Neural progenitor cell (in vitro differentiated cells): ENCODE measurements around the gene FERMT3.

Experiments used
- EZH2 ChIP-seq: fragments of 200-600 bp; sonication (generic); IDR thresholded peaks from 2 replicates; pipeline ENCODE4 v1.6.1; 2017; ENCODE audit warnings: antibody characterized with exemption, mild to moderate bottlenecking, moderate library complexity
- TF ChIP-seq, protein P1 (sequence below): fragments of 200-600 bp; sonication (generic); IDR thresholded peaks from 2 replicates; pipeline ENCODE4 v1.5.1; 2017; ENCODE audit warnings: antibody characterized with exemption, mild to moderate bottlenecking

DNA sequence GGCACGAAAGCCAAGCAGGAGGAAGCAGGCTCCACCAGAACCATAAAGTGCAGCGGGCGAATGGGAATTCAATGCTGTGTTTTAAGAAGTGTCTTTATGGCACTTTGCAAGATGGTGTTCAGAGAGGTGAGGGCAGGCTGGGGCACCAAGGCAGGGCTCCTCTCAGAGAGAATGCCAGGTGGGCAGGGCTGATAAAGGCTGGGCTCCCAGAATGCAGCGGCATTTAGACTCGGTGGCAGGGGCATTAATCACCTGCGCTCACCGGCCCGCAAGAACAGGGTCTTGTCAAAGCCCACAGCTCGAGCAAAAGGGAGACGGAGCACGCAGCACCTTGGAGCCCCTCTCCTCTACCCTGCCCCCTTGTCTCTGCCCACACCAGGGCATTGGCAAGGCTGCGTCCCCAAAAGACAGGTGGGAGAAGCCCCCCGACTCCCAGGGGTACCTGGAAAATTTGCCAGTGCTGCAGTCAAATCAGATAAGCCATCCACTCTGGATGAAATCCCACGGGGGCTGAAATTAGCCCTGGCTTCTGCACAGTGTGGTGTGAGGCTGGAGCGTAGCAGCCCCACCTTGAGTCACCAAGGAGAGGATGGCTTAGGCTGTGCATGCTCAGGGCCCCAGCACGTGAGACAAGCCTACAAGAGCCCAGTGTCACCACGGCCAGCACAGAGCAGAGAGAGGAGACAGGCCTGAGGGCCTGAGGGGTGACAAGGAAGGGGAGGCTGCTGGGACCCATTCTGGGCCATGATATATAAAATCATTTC lies 48.7 kb upstream of the FERMT3 start:
- TF ChIP-seq, protein P1, sequence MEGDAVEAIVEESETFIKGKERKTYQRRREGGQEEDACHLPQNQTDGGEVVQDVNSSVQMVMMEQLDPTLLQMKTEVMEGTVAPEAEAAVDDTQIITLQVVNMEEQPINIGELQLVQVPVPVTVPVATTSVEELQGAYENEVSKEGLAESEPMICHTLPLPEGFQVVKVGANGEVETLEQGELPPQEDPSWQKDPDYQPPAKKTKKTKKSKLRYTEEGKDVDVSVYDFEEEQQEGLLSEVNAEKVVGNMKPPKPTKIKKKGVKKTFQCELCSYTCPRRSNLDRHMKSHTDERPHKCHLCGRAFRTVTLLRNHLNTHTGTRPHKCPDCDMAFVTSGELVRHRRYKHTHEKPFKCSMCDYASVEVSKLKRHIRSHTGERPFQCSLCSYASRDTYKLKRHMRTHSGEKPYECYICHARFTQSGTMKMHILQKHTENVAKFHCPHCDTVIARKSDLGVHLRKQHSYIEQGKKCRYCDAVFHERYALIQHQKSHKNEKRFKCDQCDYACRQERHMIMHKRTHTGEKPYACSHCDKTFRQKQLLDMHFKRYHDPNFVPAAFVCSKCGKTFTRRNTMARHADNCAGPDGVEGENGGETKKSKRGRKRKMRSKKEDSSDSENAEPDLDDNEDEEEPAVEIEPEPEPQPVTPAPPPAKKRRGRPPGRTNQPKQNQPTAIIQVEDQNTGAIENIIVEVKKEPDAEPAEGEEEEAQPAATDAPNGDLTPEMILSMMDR = no peak
- TF ChIP-seq EZH2 = no peak
